Measurements from ENCODE around the gene HOXB9. TPM values are rescaled to one million over a fixed set of nuclear protein-coding genes. Genes with fewer than 3 reads are reported as not detected.

The HOXB9 gene
- total and polyA plus RNA-seq, 2 of the 13 experiments (the other 11 are each of a cell fraction or from before 2014, with no cell fraction given): not detected

DNA sequence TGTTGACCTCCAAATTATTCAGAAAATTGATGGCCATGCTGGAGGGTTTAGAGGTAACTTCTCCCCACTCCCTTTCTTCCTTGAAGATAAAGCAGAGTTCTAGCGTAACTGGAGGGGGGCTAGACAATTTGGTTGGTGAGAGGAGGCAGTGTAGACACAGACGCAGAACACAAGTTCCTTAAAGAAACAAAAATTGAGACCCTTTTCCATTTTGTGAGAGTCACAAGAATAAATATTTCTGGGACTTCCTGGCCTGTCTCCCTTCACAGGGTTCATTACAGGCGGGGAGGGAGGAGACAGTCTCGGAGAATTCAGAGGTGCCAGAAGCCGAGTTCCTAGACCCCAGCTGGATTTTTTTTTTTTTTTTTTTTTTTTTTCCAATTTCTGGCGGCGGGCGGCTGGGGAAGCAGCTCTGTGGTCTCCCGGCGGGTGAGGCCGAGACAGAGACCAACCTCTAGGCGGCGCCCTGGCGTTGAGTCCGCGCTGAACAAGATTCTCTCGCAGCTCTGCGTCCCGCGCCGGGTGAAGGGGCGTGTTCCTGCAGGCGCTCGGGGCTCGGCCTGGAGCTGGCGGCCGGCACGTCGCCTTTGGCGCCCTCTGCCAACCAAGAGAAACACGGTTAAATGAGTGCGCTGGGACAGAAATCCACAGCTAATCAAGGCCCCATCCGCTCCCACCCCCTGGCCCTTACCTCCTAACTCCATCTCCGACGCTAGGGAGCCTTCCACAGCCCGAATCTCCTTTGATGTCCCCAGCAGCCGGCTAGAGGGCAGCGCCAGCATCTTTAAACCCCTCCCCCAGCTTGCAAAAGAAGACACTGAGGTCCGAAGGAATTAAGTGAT is 10.2 kb upstream of the HOXB9 start (continued):
- TF ChIP-seq, protein P1, sequence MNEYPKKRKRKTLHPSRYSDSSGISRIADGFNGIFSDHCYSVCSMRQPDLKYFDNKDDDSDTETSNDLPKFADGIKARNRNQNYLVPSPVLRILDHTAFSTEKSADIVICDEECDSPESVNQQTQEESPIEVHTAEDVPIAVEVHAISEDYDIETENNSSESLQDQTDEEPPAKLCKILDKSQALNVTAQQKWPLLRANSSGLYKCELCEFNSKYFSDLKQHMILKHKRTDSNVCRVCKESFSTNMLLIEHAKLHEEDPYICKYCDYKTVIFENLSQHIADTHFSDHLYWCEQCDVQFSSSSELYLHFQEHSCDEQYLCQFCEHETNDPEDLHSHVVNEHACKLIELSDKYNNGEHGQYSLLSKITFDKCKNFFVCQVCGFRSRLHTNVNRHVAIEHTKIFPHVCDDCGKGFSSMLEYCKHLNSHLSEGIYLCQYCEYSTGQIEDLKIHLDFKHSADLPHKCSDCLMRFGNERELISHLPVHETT (CRISPR knock-in tag; conservative IDR thresholded peaks at IDR 0.05): no peak
- TF ChIP-seq, protein P2, sequence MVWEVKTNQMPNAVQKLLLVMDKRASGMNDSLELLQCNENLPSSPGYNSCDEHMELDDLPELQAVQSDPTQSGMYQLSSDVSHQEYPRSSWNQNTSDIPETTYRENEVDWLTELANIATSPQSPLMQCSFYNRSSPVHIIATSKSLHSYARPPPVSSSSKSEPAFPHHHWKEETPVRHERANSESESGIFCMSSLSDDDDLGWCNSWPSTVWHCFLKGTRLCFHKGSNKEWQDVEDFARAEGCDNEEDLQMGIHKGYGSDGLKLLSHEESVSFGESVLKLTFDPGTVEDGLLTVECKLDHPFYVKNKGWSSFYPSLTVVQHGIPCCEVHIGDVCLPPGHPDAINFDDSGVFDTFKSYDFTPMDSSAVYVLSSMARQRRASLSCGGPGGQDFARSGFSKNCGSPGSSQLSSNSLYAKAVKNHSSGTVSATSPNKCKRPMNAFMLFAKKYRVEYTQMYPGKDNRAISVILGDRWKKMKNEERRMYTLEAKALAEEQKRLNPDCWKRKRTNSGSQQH (CRISPR knock-in tag; IDR thresholded peaks at IDR 0.05; ENCODE audit: low read depth): no peak
- TF ChIP-seq SYNCRIP (IDR thresholded peaks at IDR 0.05; ENCODE audit: insufficient read depth, low read depth, low read length): no peak
- TF ChIP-seq ZNF230 (CRISPR knock-in tag; IDR thresholded peaks at IDR 0.05): no peak
- TF ChIP-seq GPN1 (CRISPR knock-in tag; IDR thresholded peaks at IDR 0.05; ENCODE audit: borderline replicate concordance): no peak
- TF ChIP-seq BHLHE40 (IDR thresholded peaks at IDR 0.05; ENCODE audit: low read length): no peak
- no peak for TF ChIP-seq ZNF652 (CRISPR knock-in tag; IDR thresholded peaks at IDR 0.05; ENCODE audit: borderline replicate concordance, low read depth)
- peak; percentile 70 for TF ChIP-seq SALL1 (CRISPR knock-in tag; IDR thresholded peaks at IDR 0.05)
- TF ChIP-seq ZFY (CRISPR knock-in tag; IDR thresholded peaks at IDR 0.05): peak; percentile 89
- no peak; the same call in 1 of the 2 replicates for TF ChIP-seq DMAP1 (CRISPR knock-in tag; IDR thresholded peaks at IDR 0.05)
- 0 out of 2 replicates have a peak, but pooled peaks have one; percentile 26 for TF ChIP-seq NCOA2 (CRISPR knock-in tag; IDR thresholded peaks at IDR 0.05)
- no peak for TF ChIP-seq ZNF343 (CRISPR knock-in tag; IDR thresholded peaks at IDR 0.05)
- 0 out of 2 replicates have a peak, but pooled peaks have one; percentile 8 for TF ChIP-seq HNF4A (CRISPR knock-in tag; IDR thresholded peaks at IDR 0.05)

All from HepG2 (cell line).